ENCODE measurements around the gene CD52. TPM values are rescaled to one million over a fixed set of nuclear protein-coding genes. Genes with fewer than 3 reads are reported as not detected.

The CD52 gene, protein sequence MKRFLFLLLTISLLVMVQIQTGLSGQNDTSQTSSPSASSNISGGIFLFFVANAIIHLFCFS
- 100 to 1,000 TPM; 343 to 698 TPM for total RNA-seq

- DNase-seq (ENCODE audit: low spot score in 2 of 2) (peak; percentile 70 to 72), ATAC-seq (peak; percentile 29 to 72)
- H3K27ac Mint-ChIP-seq = peak within 1 kb of the TSS; percentile 8 to 99
- H3K9me3 Mint-ChIP-seq = no peaks in the 10 kb centered on the region
- peaks cover 27 to 31% of the 10 kb centered on the region in 2 donors for H3K36me3 Mint-ChIP-seq
Measured at GRCh38 chr1:26317612-26318337, at the start of gene CD52. Gene CD52 (plus strand): TSS chr1:26317958. CDS start chr1:26318018, 60 bp downstream.

- peaks cover 34 to 37% of the 10 kb centered on the region in 2 donors for H3K36me3 Mint-ChIP-seq
- DNase-seq (ENCODE audit: low spot score in 2 of 2) = no peak
- H3K27ac Mint-ChIP-seq = peak overlapping the region in 1 of 2 donors; percentile 85
- no peak for ATAC-seq
- H3K9me3 Mint-ChIP-seq = peaks cover 0 to 5% of the 10 kb centered on the region in 2 donors
Measured at GRCh38 chr1:26268290-26269197, 49.2 kb upstream of the CD52 start.

DNA sequence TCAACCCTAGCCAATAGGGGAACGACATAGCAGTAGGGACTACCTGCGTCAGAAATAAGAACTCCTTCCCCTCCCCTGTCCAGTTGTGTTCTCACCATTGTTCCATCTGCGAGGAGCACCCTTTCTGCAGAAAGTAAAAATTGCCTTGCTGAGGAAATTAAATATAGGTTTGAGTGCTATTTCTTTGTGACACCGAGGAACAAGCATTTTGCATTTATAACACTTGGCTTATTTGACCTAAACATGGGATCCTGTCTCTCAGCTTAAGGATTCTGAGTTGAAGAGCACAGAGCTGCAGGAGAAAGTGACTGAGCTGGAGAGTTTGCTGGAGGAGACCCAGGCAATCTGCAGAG, 48.6 kb upstream of the CD52 start:
- H3K9me3 Mint-ChIP-seq = peaks cover 0 to 5% of the 10 kb centered on the region in 2 donors
- H3K27ac Mint-ChIP-seq = no peak overlapping the region
- no peak for ATAC-seq
- H3K36me3 Mint-ChIP-seq = peaks cover 30% of the 10 kb centered on the region in 2 donors
- no peak for DNase-seq (ENCODE audit: low spot score in 2 of 2)

GRCh38 chr1:26274801-26275425, 42.8 kb upstream of the CD52 start:
- Mint-ChIP-seq H3K36me3 (peaks cover 23 to 36% of the 10 kb centered on the region in 2 donors), H3K9me3 (no peaks in the 10 kb centered on the region), H3K27ac (peak overlapping the region; percentile 56 to 92)
- peak in 1 of 2 donors; percentile 1 for ATAC-seq
- no peak for DNase-seq (ENCODE audit: low spot score in 2 of 2)

GRCh38 chr1:26275580-26276431, 42.0 kb upstream of the CD52 start:
- Mint-ChIP-seq H3K9me3 (no peaks in the 10 kb centered on the region), H3K36me3 (peaks cover 29 to 40% of the 10 kb centered on the region in 2 donors), H3K27ac (peak overlapping the region; percentile 92 to 93)
- DNase-seq (ENCODE audit: low spot score in 2 of 2) = peak; percentile 81 to 85
- peak; percentile 79 to 80 for ATAC-seq

DNA sequence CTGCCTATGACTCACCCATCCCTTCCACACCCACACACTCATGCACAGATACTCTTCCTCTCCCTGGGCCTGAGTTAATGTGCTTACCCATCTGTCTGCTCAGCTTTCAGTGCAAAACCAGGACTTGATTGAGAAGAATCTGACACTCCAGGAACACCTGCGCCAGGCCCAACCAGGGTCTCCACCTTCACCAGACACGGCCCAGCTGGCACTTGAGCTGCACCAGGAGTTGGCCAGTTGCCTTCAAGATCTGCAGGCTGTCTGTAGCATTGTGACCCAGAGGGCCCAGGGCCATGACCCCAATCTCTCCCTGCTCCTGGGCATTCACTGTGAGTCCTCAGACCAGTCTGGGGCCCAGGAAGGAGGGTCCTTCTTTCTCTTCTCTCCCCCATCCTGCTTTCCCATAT, 41.3 kb upstream of the CD52 start:
- Mint-ChIP-seq H3K27ac (peak overlapping the region; percentile 92 to 93), H3K9me3 (no peaks in the 10 kb centered on the region), H3K36me3 (peaks cover 35 to 47% of the 10 kb centered on the region in 2 donors)
- peak in 1 of 2 donors; percentile 1 for ATAC-seq
- DNase-seq (ENCODE audit: low spot score in 2 of 2) = no peak

DNA sequence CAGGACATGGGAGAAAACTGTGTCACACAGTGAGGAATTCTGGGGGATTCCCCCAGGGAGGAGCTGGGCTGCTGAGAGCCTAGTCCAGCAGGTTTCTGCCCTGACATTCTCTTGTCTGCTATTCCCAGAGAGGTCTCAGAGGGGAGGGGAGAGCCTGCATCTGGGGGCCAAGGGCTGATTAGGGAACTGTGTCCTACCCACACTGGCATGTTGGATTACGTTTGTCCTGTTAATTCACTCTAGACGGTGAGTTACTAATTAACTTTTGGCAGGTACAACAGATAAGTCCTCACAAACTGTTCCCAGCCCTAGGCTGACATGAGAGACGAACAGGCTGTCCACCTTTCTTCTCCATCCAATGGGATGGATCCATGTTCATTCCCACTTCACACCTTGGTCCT, 40.5 kb upstream of the CD52 start:
- Mint-ChIP-seq H3K27ac (peak overlapping the region in 1 of 2 donors; percentile 92), H3K9me3 (no peaks in the 10 kb centered on the region), H3K36me3 (peaks cover 38 to 46% of the 10 kb centered on the region in 2 donors)
- no peak for DNase-seq (ENCODE audit: low spot score in 2 of 2)
- ATAC-seq = no peak

DNA sequence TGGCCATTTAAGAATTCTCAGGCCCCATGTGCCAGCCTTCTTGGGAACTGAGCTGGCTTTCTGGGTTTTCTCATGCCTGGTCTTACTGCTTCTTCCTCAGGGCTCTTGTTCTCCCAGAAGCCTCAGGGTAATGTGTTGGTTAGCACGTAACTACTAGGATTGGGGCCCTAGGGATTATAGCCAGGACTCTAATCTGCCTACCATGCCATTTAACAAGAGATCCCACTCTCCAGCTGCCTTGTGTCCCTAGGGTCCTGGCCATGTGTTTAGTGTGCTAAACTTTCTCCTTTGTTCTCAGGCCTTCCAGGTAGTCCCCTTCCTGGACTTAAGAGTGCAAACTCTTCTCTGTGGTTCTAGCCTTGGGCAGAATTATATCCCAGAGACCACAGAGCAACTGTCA, 40.0 kb upstream of the CD52 start:
- Mint-ChIP-seq H3K9me3 (no peaks in the 10 kb centered on the region), H3K27ac (peak overlapping the region; percentile 92 to 95), H3K36me3 (peaks cover 38 to 50% of the 10 kb centered on the region in 2 donors)
- DNase-seq (ENCODE audit: low spot score in 2 of 2) = no peak
- no peak for ATAC-seq

DNA sequence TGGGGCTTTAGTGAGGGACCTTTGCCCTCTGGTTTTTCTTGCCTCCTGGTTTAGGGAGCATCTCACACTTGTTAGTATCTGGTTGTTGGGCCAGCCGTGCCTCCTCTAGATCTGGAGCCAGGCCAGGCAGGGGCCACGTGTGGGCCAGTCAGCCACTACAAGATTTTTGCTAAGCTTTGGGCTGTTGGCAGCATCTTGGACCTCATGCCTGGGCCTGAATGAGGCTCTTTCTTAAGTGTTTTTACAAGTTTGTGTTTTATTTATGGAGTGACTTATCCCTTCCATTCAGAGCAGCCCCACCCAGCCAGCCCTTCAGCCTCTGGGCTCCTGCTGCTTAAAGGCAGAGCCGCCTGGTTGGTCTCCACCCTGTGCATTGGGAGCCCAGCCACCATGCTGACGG, 39.5 kb upstream of the CD52 start:
- no peak for DNase-seq (ENCODE audit: low spot score in 2 of 2)
- H3K36me3 Mint-ChIP-seq = peaks cover 38 to 56% of the 10 kb centered on the region in 2 donors
- no peak for ATAC-seq
- H3K9me3 Mint-ChIP-seq = no peaks in the 10 kb centered on the region
- peak overlapping the region; percentile 92 to 95 for H3K27ac Mint-ChIP-seq

DNA sequence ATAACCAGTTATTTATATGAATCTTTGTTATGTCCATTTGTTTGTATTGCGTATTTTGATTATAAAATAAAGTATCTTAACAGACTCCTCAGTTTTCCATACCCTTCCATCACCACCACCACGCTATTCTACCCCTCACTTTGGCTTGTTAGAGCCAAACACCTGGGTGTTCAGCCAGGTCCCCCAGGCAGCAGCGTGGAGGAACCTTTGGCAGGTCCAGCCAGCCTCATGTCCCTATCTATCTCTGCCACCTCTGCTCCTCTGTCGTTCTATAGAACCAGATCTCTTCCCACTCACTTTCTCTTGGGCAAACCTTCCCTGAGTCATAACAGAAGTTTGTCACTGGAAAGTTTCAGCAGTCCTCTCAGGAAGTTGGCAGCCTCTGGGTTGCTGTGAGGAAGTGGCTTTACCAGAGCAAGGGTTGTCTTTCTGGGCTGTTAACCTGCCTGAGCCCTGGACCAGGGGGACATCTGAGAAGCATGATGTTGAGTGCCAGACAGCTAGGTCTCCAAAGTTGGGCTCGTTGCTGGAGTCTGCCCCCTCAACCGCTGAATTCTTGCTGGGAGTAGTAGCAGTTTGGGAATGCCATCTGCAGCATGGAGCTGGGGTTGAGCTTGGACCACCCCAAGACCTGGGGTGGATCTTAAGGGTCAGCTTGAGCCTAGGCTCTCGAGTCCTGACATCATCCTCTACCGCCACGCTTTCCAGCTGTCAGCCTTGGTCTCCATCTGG, 38.9 kb upstream of the CD52 start:
- peaks cover 38 to 59% of the 10 kb centered on the region in 2 donors for H3K36me3 Mint-ChIP-seq
- H3K27ac Mint-ChIP-seq = peak overlapping the region; percentile 92 to 95
- ATAC-seq (peak; percentile 8 to 33), DNase-seq (ENCODE audit: low spot score in 2 of 2) (peak in 1 of 2 donors; percentile 80)
- no peaks in the 10 kb centered on the region for H3K9me3 Mint-ChIP-seq

DNA sequence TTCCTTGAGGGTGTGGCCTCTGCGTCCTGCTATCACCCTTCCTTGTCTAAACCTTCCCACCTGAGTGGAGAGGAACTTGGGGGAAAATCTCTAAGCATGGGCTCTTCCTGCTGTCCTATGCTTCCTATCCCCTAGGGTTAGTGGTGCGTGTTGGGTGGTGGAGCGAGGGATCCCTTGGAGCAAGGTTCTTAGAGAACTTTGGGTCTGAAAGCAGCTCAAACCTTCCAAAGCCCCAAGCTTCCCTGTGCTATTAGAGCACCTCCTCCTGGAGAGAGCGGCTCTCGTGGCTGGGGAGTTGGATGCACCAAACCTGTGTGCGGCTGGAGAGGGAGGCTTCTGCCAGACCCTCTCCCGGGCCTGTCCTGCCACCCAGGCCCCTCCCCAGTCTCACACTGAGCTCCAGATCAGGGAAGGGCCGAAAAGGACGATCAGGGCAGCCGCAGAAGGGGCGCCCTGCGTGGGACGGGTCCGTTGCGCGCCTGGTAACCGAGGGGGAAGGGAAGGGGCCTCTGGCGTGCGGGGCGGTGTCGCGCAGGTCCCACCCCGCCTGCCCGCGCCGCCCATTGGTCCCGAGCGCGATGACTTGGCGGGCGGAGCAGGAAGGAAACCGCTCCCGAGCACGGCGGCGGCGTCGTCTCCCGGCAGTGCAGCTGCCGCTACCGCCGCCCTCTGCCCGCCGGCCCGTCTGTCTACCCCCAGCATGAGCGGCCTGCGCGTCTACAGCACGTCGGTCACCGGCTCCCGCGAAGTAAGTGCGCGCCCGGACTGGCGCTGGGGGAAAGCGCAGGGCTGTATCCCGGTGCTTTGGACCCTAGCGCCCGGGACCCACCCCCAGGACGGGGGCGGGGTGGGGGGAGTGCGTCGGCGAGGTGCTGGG, 38.1 kb upstream of the CD52 start, which contains the start of gene SH3BGRL3:
TSS of gene SH3BGRL3 (plus strand) at position 631 of the 877 bp plus-strand sequence. CDS start at position 701, 70 bp downstream.
- Mint-ChIP-seq H3K36me3 (peaks cover 42 to 63% of the 10 kb centered on the region in 2 donors), H3K27ac (peak within 1 kb of the TSS; percentile 92 to 95), H3K9me3 (no peaks in the 10 kb centered on the region)
- peak; percentile 84 to 86 for DNase-seq (ENCODE audit: low spot score in 2 of 2)
- ATAC-seq = peak; percentile 48 to 67

GRCh38 chr1:26280333-26281042, 37.3 kb upstream of the CD52 start:
- H3K27ac Mint-ChIP-seq = peak overlapping the region; percentile 90 to 92
- DNase-seq (ENCODE audit: low spot score in 2 of 2) = no peak
- peaks cover 48 to 68% of the 10 kb centered on the region in 2 donors for H3K36me3 Mint-ChIP-seq
- ATAC-seq = no peak
- H3K9me3 Mint-ChIP-seq = no peaks in the 10 kb centered on the region

DNA sequence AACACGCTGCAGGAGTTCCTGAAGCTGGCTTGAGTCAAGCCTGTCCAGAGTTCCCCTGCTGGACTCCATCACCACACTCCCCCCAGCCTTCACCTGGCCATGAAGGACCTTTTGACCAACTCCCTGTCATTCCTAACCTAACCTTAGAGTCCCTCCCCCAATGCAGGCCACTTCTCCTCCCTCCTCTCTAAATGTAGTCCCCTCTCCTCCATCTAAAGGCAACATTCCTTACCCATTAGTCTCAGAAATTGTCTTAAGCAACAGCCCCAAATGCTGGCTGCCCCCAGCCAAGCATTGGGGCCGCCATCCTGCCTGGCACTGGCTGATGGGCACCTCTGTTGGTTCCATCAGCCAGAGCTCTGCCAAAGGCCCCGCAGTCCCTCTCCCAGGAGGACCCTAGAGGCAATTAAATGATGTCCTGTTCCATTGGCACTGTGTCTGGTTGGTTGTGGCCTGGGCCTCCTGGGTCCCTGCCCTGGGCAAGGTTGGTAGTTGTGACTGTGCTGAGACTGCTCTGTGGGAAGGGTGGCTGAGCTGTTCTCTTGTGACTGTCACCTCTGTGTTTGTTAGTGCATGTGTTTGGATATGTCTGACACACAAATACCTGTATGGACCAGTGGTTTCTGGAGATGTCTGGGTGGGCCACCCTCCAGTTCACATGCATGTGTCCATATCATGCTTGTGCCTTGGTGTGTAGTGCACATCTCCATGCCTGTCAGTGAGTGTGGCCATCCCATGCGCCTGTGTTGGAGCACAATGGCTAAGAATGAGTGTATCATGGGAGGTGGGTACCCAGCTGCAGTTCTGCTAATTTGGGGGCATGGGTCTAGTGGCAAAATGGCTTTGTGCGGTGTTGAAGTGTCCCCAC, 36.4 kb upstream of the CD52 start:
- H3K9me3 Mint-ChIP-seq = no peaks in the 10 kb centered on the region
- peaks cover 48 to 68% of the 10 kb centered on the region in 2 donors for H3K36me3 Mint-ChIP-seq
- DNase-seq (ENCODE audit: low spot score in 2 of 2) (no peak), ATAC-seq (no peak)
- peak overlapping the region; percentile 92 to 95 for H3K27ac Mint-ChIP-seq

All from activated naive CD4-positive, alpha-beta T cell treated with anti-CD3 and anti-CD28 coated beads, Interleukin-2, amount 50 U/mL, for 72 hours (primary cell).